Measurements from ENCODE around the gene MIAT. TPM values are rescaled to one million over a fixed set of nuclear protein-coding genes. Genes with fewer than 3 reads are reported as not detected.
A peak's percentile ranks its signal among the peaks of the same experiment; 100 is the strongest.

The MIAT gene
- polyA plus RNA-seq, 2 of the 4 experiments (the other 2 are of a cell fraction), result 1.5 to 2.2 TPM

DNA sequence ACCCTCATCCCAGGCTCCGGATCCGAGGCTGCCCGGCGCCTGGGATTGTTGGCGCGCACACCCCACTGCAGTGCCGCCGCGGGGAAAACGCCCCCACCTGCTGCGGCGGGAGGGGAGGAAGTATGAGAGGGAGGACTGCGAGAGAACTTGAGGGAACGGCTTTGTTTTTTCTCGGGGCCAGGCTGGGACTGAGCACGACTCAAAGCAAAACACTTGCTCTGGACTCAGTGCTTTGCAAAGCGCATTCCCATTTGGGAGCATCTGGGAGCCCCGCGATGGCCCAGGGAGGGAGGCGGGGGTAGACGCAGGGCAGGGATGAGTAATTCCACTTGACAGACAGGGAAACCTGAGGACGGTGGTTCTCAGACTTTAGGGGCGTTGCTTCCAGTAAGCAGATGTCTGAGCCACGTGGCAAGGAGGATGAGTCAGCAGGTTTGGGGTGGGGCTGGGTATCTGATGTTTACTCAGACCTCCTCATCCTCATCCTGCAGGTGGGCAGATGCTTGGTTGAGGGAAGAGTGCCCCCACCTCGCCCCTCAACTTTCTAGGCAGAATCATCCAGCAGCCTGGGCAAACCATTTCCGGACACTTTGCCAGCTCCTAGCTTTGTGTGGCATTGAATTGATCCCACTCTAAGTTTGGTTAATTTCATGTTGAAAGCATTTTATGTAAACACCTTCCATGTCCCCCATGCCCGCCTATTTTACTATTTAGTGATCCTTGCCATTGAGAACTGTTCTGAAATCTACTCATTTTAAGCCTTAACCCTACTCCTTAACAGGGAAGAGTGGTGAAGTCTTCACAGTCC is 1.5 kb downstream of the MIAT start (continued):
- TF ChIP-seq KDM5A (IDR thresholded peaks at IDR 0.05) (no peak), KDM1A (IDR thresholded peaks at IDR 0.05; ENCODE audit: low read depth) (no peak), FOXS1 (CRISPR knock-in tag; IDR thresholded peaks at IDR 0.05) (no peak), FOSB (CRISPR knock-in tag; IDR thresholded peaks at IDR 0.05) (no peak), PHF8 (IDR thresholded peaks at IDR 0.05; ENCODE audit: borderline replicate concordance, low read depth) (no peak), MAZ (IDR thresholded peaks at IDR 0.05; ENCODE audit: borderline replicate concordance, low read depth, low read length) (no peak), RNF2 (IDR thresholded peaks at IDR 0.05; ENCODE audit: borderline replicate concordance, low read depth) (no peak), TP53 (CRISPR knock-in tag; IDR thresholded peaks at IDR 0.05) (no peak), POLR2AphosphoS2 (conservative IDR thresholded peaks at IDR 0.05; ENCODE audit: low read length) (no peak)
- TF ChIP-seq, protein P1, sequence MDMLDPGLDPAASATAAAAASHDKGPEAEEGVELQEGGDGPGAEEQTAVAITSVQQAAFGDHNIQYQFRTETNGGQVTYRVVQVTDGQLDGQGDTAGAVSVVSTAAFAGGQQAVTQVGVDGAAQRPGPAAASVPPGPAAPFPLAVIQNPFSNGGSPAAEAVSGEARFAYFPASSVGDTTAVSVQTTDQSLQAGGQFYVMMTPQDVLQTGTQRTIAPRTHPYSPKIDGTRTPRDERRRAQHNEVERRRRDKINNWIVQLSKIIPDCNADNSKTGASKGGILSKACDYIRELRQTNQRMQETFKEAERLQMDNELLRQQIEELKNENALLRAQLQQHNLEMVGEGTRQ (IDR thresholded peaks at IDR 0.05), result peak; percentile 76

DNA sequence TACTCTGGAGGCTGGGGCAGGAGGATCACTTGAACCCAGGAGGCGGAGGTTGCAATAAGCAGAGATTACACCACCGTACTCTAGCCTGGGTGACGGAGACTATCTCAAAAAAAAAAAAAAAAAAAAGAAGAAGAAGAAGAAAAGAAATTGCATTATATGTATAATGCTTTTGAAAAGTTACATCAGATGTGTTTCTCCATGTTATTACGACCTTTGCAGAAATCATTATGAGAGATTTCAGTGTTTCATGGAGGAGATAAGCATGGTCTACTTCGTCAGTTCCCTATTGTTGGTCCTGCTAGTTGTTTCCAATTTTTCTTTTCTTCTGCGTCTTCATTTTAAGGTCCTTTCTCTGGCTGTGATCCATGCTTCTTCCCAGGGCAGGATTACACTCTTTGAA is 3.0 kb downstream of the MIAT start:
- TF ChIP-seq, protein P1 (IDR thresholded peaks at IDR 0.05), result no peak
- TF ChIP-seq JUNB (IDR thresholded peaks at IDR 0.05), result no peak
- TF ChIP-seq GATA3 (IDR thresholded peaks at IDR 0.05; ENCODE audit: borderline replicate concordance), result no peak
- TF ChIP-seq RARB (CRISPR knock-in tag; IDR thresholded peaks at IDR 0.05), result no peak
- TF ChIP-seq EHMT2 (IDR thresholded peaks at IDR 0.05; ENCODE audit: low read depth), result no peak
- no peak for TF ChIP-seq HOXB13 (CRISPR knock-in tag; IDR thresholded peaks at IDR 0.05; ENCODE audit: low read depth)
- no peak for TF ChIP-seq MAZ (IDR thresholded peaks at IDR 0.05; ENCODE audit: borderline replicate concordance, low read depth, low read length)
- no peak for TF ChIP-seq BHLHE40 (IDR thresholded peaks at IDR 0.05; ENCODE audit: low read depth, low read length)
- TF ChIP-seq, protein P2, sequence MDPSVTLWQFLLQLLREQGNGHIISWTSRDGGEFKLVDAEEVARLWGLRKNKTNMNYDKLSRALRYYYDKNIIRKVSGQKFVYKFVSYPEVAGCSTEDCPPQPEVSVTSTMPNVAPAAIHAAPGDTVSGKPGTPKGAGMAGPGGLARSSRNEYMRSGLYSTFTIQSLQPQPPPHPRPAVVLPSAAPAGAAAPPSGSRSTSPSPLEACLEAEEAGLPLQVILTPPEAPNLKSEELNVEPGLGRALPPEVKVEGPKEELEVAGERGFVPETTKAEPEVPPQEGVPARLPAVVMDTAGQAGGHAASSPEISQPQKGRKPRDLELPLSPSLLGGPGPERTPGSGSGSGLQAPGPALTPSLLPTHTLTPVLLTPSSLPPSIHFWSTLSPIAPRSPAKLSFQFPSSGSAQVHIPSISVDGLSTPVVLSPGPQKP (IDR thresholded peaks at IDR 0.05; ENCODE audit: low read depth, low read length), result no peak
- TF ChIP-seq HOXA7 (CRISPR knock-in tag; IDR thresholded peaks at IDR 0.05), result no peak
- TF ChIP-seq ZSCAN20 (CRISPR knock-in tag; IDR thresholded peaks at IDR 0.05), result no peak
- TF ChIP-seq FOXS1 (CRISPR knock-in tag; IDR thresholded peaks at IDR 0.05), result no peak
- TF ChIP-seq, protein P3, sequence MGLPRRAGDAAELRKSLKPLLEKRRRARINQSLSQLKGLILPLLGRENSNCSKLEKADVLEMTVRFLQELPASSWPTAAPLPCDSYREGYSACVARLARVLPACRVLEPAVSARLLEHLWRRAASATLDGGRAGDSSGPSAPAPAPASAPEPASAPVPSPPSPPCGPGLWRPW (IDR thresholded peaks at IDR 0.05), result no peak
- TF ChIP-seq, protein P4, sequence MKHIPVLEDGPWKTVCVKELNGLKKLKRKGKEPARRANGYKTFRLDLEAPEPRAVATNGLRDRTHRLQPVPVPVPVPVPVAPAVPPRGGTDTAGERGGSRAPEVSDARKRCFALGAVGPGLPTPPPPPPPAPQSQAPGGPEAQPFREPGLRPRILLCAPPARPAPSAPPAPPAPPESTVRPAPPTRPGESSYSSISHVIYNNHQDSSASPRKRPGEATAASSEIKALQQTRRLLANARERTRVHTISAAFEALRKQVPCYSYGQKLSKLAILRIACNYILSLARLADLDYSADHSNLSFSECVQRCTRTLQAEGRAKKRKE (CRISPR knock-in tag; IDR thresholded peaks at IDR 0.05; ENCODE audit: low read depth), result no peak
- Histone ChIP-seq H3K9me3 (no peaks in the 10 kb centered on the region), H3K4me2 (no peak overlapping the region), H3K27ac (peak overlapping the region in 1 of 2 experiments; percentile 32; a peak in 2 of 6 replicates), H3K4me1 (peaks cover 23% of the 10 kb centered on the region), H3K4me3 (no peak overlapping the region)
- no peak for ATAC-seq
- FAIRE-seq, result no peak
- ChIA-PET POLR2A (no interaction called here), CTCF (interaction anchor here (1.0 kb wide), 1 partner anchor 10 kb away, joined by 3 read pairs; no protein-coding TSS in a partner anchor)
- DNase-seq (ENCODE audit: low read depth in 1 of 2, low spot score in 1 of 2), result no peak
- 93% methylated on average over 6 of the region's 6 CpGs for WGBS (ENCODE audit: missing lambda C conversion rate)

Data from A549 (cell line).